Hepatocyte (in vitro differentiated cells): ENCODE results near the gene TFDP1. TPM values are rescaled to one million over a fixed set of nuclear protein-coding genes. Genes with fewer than 3 reads are reported as not detected.

Experiments
- DNase-seq: peaks from one replicate; pipeline ENCODE4 v3.0.0-alpha.2; 2016; ENCODE audit warnings: low spot score
- H2AFZ ChIP-seq: fragments of 200-600 bp; sonication (generic); 2 replicates; pipeline ENCODE4 v1.6.0; 2016; ENCODE audit warnings: antibody characterized with exemption, mild to moderate bottlenecking
- H3K27ac ChIP-seq: fragments of 200-600 bp; sonication (generic); 2 replicates; pipeline ENCODE4 v1.5.1; 2016; ENCODE audit warnings: mild to moderate bottlenecking
- H3K27me3 ChIP-seq: fragments of 200-600 bp; sonication (generic); 2 replicates; pipeline ENCODE4 v1.6.1; 2016
- H3K36me3 ChIP-seq: fragments of 200-600 bp; sonication (generic); replicated peaks from 2 replicates; pipeline ENCODE4 v1.5.1; 2016; ENCODE audit warnings: low read depth; ENCODE audit not compliant: insufficient read depth
- H3K4me1 ChIP-seq: fragments of 200-600 bp; sonication (generic); 2 replicates; pipeline ENCODE4 v1.5.1; 2016; ENCODE audit warnings: mild to moderate bottlenecking, moderate library complexity; ENCODE audit not compliant: insufficient read depth
- H3K4me2 ChIP-seq: fragments of 200-600 bp; sonication (generic); 2 replicates; pipeline ENCODE4 v1.6.0; 2016
- H3K4me3 ChIP-seq: fragments of 200-600 bp; sonication (generic); 2 replicates; pipeline ENCODE4 v1.5.1; 2016; ENCODE audit warnings: mild to moderate bottlenecking
- H3K79me2 ChIP-seq: fragments of 200-600 bp; sonication (generic); 2 replicates; pipeline ENCODE4 v1.6.0; 2017; ENCODE audit warnings: mild to moderate bottlenecking
- H3K9me2 ChIP-seq: fragments of 200-600 bp; sonication (generic); replicated peaks from 2 replicates; pipeline ENCODE4 v1.6.0; 2017; ENCODE audit warnings: mild to moderate bottlenecking; ENCODE audit not compliant: insufficient read depth
- H3K9me3 ChIP-seq: fragments of 200-600 bp; sonication (generic); 2 replicates; pipeline ENCODE4 v1.5.1; 2016; ENCODE audit warnings: low read depth, mild to moderate bottlenecking
- H4K20me1 ChIP-seq: fragments of 200-600 bp; sonication (generic); 2 replicates; pipeline ENCODE4 v1.6.0; 2016; ENCODE audit warnings: mild to moderate bottlenecking; ENCODE audit not compliant: insufficient read depth, poor library complexity, severe bottlenecking
- EZH2 ChIP-seq: fragments of 200-600 bp; sonication (generic); IDR thresholded peaks from 2 replicates; pipeline ENCODE4 v1.6.1; 2016; ENCODE audit warnings: antibody characterized with exemption, mild to moderate bottlenecking, borderline replicate concordance
- EZH2phosphoT487 ChIP-seq: fragments of 200-600 bp; sonication (generic); IDR thresholded peaks from one replicate; pipeline ENCODE4 v1.6.1; 2018; ENCODE audit warnings: antibody characterized with exemption, mild to moderate bottlenecking, low read depth, moderate library complexity; ENCODE audit not compliant: unreplicated experiment, severe bottlenecking
- WGBS: methylation state at CpG from one replicate; pipeline ENCODE4 v1.1.6; 2016; ENCODE audit warnings: low lambda C conversion rate; ENCODE audit errors: missing lambda C conversion rate; 5-methylcytosine and 5-hydroxymethylcytosine counted together
- polyA plus RNA-seq: library from polyadenylated mRNA; unstranded; fragments of >200 nt; fragmentation: Nextera tagmentation; extraction: Ambion mirVana; gene quantifications from 2 replicates; pipeline ENCODE4 v1.2.1, GENCODE V29; 2016
- total RNA-seq: library from RNA; depleted of rRNA; stranded (reverse); fragments of >200 nt; gene quantifications from 2 replicates; pipeline ENCODE4 v1.2.3, GENCODE V29; 2014
- TF ChIP-seq, protein P1 (sequence below): fragments of 200-600 bp; sonication (generic); IDR thresholded peaks from 2 replicates; pipeline ENCODE4 v1.5.1; 2016; ENCODE audit warnings: antibody characterized with exemption, mild to moderate bottlenecking; ENCODE audit not compliant: poor library complexity

The TFDP1 gene
- total and polyA plus RNA-seq, 2 experiments from 2014 or later, result 54.0 to 62.9 TPM

DNA sequence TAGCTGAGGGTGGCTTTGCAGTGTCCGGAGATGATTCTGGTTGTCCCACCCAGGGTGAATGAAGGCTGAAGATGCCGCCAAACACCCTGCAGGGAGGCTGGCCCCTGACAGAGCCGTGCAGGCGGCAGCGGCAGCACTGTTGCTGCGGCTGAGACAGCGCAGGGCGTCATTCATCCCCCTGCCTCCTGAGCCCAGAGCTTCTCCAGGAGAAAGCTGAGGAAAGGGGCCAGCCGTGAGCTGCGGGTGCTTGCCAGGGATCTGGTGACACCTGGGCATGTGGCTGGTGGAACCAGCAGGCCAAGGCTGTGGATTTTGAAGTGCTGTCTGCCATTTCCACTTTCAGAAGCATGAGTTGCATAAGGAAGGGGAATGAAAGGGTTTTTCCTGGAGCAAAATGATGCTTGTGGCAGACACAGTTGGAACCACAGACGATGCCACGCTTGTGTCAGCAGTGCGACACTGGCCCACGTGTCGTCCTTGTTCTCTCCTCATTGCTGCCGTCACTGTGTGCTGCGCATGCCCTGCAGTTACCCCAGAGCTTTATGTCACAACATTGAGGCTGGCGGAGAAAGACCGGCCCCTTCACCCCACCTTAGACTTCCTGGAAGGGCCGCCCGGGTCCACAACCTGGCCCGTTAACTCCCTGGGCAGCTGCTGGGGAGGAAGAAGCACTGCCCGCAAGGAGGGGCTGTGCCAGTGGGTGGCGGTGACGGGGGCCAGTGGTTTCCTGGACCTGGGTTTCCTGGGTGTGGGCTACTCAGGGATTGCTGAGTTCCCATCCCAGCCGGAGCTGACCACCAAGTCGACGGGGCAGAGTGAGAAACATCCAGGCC is 22.7 kb downstream of the TFDP1 start:
- no peak overlapping the region for H3K27ac ChIP-seq

DNA sequence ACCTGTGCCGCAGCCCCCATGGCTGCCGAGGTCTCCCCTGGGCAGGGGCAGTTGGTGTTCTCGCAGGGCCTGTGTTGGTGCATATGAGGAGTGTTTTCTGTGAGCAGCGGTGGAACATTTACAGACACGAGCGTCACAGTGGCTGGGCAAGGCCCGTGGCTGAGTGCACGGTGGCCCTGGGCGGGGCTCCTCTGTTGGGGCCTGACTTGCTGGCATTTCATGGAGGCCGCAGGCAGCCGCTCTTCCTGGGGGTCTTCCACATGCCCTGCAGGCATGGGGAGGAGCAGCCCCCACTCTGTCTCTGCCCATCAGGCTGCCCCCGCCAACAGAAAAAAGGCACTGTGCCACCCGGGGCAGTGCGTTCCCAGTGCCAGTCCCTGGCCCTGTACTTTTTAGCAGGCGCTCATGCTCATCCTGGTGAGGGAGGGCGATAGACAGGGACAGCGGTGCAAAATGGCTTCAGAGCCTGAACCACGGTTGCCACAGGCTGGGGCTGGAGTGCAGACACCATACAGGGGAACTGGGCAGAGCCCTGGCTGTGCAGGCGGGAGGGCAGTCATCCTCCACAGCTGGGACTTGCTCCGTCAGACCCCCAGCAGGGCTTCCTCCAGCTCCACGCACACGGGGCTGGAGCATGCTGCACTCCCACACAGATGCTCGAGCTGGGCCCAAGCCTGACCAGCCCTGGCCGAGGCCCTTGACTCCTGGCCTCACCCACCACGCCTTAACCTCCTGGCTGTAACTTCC is 23.5 kb downstream of the TFDP1 start:
- Histone ChIP-seq H4K20me1 (no peaks in the 10 kb centered on the region), H3K4me1 (no peaks in the 10 kb centered on the region), H3K4me3 (no peak overlapping the region), H3K27me3 (no peaks in the 10 kb centered on the region), H3K9me3 (no peaks in the 10 kb centered on the region), H3K79me2 (peaks cover 82% of the 10 kb centered on the region), H3K36me3 (no peaks in the 10 kb centered on the region), H3K9me2 (no peaks in the 10 kb centered on the region), H3K4me2 (no peak overlapping the region), H2AFZ (no peak overlapping the region), H3K27ac (no peak overlapping the region)
- TF ChIP-seq EZH2 (no peak), EZH2phosphoT487 (no peak)
- WGBS, result 95% methylated on average over 24 of the region's 25 CpGs
- DNase-seq, result no peak

More for the DNA sequence above, 22.7 kb downstream of the TFDP1 start:
- no peaks in the 10 kb centered on the region for H3K36me3 ChIP-seq
- no peaks in the 10 kb centered on the region for H3K27me3 ChIP-seq
- WGBS, result 91% methylated on average over 28 of the region's 28 CpGs
- H3K4me2 ChIP-seq, result no peak overlapping the region
- H4K20me1 ChIP-seq, result no peaks in the 10 kb centered on the region
- H2AFZ ChIP-seq, result no peak overlapping the region
- H3K4me1 ChIP-seq, result no peaks in the 10 kb centered on the region
- peaks cover 87% of the 10 kb centered on the region for H3K79me2 ChIP-seq
- H3K4me3 ChIP-seq, result no peak overlapping the region
- H3K9me2 ChIP-seq, result no peaks in the 10 kb centered on the region
- TF ChIP-seq EZH2 (no peak), EZH2phosphoT487 (no peak)
- TF ChIP-seq, protein P1, sequence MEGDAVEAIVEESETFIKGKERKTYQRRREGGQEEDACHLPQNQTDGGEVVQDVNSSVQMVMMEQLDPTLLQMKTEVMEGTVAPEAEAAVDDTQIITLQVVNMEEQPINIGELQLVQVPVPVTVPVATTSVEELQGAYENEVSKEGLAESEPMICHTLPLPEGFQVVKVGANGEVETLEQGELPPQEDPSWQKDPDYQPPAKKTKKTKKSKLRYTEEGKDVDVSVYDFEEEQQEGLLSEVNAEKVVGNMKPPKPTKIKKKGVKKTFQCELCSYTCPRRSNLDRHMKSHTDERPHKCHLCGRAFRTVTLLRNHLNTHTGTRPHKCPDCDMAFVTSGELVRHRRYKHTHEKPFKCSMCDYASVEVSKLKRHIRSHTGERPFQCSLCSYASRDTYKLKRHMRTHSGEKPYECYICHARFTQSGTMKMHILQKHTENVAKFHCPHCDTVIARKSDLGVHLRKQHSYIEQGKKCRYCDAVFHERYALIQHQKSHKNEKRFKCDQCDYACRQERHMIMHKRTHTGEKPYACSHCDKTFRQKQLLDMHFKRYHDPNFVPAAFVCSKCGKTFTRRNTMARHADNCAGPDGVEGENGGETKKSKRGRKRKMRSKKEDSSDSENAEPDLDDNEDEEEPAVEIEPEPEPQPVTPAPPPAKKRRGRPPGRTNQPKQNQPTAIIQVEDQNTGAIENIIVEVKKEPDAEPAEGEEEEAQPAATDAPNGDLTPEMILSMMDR, result no peak
- H3K9me3 ChIP-seq, result no peaks in the 10 kb centered on the region
- DNase-seq, result no peak

DNA sequence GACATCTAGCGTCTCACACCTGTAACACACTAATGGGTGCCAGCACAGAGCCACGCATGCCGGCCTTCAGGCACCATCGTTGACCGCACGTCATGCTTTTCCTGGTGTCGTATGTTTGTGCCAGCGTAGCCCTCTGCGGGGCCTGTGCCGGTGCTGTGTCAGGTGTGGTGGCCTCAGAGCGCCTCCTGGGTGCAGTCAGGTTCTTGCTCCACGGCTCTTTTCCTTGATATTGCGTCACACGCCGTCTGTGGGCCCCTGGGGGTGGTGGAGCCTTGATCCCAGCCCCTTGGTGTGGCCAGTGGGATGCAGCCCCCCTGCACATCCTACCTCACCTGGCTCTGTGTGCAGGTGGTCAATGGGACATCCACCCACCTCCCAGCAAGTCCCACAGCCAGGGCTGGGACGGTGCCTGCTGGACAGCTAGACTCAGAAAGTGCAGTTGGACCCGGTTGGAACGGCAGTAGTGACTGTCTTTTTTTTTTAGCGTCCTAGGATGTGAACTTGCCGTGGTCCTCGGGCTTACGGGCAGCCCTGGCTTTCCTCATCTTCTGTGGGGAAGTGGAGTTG is 24.5 kb downstream of the TFDP1 start:
- Histone ChIP-seq H3K27ac (no peak overlapping the region), H4K20me1 (no peaks in the 10 kb centered on the region)

More for the DNA sequence above, 24.5 kb downstream of the TFDP1 start:
- no peak overlapping the region for H3K4me3 ChIP-seq
- H3K9me2 ChIP-seq, result no peaks in the 10 kb centered on the region
- no peak overlapping the region for H2AFZ ChIP-seq
- H3K9me3 ChIP-seq, result no peaks in the 10 kb centered on the region
- WGBS, result 98% methylated on average over 22 of the region's 22 CpGs
- no peaks in the 10 kb centered on the region for H3K36me3 ChIP-seq
- no peaks in the 10 kb centered on the region for H3K4me1 ChIP-seq
- H3K4me2 ChIP-seq, result no peak overlapping the region
- no peaks in the 10 kb centered on the region for H3K27me3 ChIP-seq
- TF ChIP-seq EZH2phosphoT487 (no peak), EZH2 (no peak)
- TF ChIP-seq, protein P1, result no peak
- no peak for DNase-seq
- peaks cover 80% of the 10 kb centered on the region for H3K79me2 ChIP-seq
